Measurements from ENCODE around the gene BAZ2A.

Gene BAZ2A

DNA sequence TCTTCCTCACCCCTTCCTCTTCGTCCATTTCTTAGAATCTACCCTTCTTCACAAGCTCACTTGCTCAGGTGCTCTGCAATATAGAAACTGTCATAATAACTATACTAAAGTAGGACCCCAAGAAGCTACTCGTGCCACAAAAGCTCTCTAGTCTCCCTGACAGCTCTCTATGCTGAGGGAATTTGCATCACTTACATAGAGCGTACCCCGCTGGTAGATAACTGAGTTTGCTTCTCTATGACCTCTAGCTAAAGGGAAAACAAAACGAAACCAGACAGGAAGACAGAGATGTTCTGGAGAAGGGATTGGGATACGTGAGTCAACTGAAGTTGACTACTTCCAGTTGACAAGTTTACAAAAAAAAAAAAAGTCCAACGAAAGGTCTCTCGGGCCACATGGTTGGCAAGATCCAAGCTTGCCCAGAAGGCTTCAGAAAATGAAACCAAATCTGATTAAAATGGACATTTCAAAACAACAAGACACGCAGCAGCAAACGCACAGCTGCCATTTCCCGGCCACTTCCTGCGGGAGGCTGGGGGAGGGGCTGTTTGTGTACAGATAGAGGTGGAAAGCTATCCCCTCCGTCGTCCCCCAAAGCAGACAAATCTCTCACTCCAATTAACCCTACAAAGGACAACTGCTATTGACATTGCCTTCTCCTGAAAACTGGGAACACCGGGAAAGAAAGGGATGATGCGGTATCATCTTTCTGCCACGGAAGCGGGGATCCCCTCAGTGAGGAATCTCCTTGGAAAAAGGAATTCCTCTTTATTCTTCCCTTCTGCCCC is 1.3 kb downstream of the BAZ2A start:
- H3K27me3 Mint-ChIP-seq, result no peaks in the 10 kb centered on the region
- H3K9me3 Mint-ChIP-seq, result no peaks in the 10 kb centered on the region
- DNase-seq, result peak; percentile 49 to 71
- H3K4me1 Mint-ChIP-seq, result peaks cover 81% of the 10 kb centered on the region
- H3K27ac Mint-ChIP-seq, result peak overlapping the region; percentile 95 to 99
- peak overlapping the region; percentile 92 to 94 for H3K4me3 Mint-ChIP-seq
- peak; percentile 29 for ATAC-seq

DNA sequence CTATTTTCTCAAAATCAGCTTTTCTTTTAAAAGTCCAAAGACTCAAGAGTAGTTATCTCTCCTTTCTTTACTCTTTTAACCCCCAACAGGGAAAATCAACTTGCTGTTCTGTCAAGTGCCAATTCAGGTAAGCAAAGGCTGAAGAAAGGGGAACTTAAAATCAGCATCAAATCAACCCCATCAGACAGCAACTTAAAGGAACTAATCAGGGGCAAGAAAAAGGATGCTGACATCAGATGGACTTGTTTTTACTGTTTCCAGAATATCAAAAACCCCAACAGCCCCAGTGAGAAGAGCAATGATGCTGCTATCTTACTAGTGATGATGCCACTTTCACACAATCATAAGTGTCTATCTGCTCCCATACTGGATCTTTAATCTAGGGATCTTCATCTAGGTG is 3.4 kb downstream of the BAZ2A start:
- no peak for ATAC-seq
- Mint-ChIP-seq H3K4me3 (peak overlapping the region in 1 of 2 donors; percentile 39), H3K27ac (no peak overlapping the region), H3K9me3 (no peaks in the 10 kb centered on the region), H3K4me1 (peaks cover 76% of the 10 kb centered on the region), H3K27me3 (no peaks in the 10 kb centered on the region)
- no peak for DNase-seq

DNA sequence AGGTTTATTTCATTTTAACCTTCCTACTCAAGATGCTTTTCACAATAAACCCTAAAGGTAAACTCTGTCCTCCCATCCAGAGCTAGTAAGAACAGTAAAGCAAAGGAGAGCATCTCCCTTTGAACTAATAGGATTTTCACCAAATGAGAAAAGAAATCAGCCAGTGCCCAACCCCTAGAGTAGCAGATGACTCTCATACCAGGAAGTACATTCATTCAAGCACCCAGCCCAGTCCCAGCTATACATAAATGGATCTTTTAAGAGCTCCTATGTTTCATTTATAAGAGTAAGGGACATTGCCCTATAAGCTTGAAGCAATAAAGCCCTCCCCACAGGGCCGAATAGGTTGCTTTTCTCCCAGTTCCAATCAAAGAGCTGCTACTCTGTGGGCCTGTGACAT is 7.6 kb downstream of the BAZ2A start:
- Mint-ChIP-seq H3K27ac (no peak overlapping the region), H3K9me3 (no peaks in the 10 kb centered on the region), H3K4me1 (peaks cover 57% of the 10 kb centered on the region), H3K4me3 (no peak overlapping the region), H3K27me3 (no peaks in the 10 kb centered on the region)
- DNase-seq (no peak), ATAC-seq (peak; percentile 37)

DNA sequence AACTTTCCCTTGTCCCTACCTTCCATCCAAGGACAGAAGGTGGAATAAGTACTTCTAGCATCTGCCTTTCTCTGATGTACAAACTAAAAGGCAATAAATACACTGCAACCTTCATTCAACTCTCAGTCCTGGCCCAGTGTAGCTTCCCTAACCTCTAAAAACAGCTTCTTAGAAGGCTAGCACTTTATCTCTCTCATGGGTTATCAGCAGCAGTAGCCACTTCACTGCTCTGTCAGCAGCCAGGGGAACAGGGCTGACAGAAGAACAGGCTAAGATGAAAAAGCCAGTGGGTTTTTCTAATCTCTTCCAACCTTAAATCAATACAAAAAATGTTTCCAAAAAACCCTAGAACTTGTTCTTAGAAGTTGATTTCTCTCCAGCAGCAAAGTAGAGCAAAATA is 13.2 kb downstream of the BAZ2A start:
- Mint-ChIP-seq H3K4me1 (peaks cover 17% of the 10 kb centered on the region), H3K4me3 (no peak overlapping the region), H3K9me3 (no peaks in the 10 kb centered on the region), H3K27ac (peak overlapping the region; percentile 13 to 22), H3K27me3 (no peaks in the 10 kb centered on the region)
- no peak for DNase-seq
- ATAC-seq, result no peak

DNA sequence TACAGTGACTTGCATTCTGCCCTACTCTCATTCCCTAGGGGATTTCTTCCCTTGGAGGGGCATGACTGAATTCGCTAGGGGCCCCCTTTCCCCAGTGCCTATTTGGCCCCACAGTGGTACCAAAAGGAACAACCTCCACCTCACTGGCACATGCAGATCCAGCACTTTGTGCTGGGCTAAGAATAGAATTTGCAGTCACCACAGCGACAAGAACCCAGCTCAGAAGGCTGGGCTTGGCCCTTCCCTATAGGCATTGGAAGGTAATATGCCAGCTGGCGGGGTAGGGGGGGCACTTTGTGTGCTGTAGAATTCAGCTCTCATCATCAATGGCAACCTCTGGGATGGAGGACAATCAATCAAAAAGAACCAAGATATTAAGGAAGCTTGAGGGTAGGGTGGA is 13.9 kb downstream of the BAZ2A start:
- no peaks in the 10 kb centered on the region for H3K9me3 Mint-ChIP-seq
- H3K27me3 Mint-ChIP-seq, result no peaks in the 10 kb centered on the region
- H3K27ac Mint-ChIP-seq, result no peak overlapping the region
- ATAC-seq, result no peak
- H3K4me1 Mint-ChIP-seq, result peaks cover 17% of the 10 kb centered on the region
- no peak for DNase-seq
- no peak overlapping the region for H3K4me3 Mint-ChIP-seq

DNA sequence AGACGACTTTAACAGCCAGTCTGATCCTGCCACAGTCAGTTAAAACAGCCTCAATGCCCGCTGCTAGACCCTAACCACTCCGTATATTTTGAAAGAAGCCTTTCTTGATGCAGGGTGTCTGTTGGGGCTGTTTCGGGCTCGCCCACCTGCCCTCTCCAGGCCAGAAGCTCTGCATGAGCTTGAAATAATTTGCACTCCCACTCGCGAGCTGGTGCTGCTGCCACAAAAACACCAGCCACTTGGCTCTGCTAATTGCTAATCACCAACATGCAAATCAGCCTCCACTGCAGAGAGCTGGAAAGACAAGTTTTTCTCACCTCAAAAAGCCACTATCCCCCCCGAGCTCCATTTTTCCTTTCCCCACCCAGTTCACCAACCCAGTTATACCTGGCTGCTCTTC is 15.5 kb downstream of the BAZ2A start:
- H3K27me3 Mint-ChIP-seq, result no peaks in the 10 kb centered on the region
- no peaks in the 10 kb centered on the region for H3K9me3 Mint-ChIP-seq
- DNase-seq, result no peak
- ATAC-seq, result no peak
- H3K4me3 Mint-ChIP-seq, result no peak overlapping the region
- H3K4me1 Mint-ChIP-seq, result peaks cover 17% of the 10 kb centered on the region
- peak overlapping the region in 1 of 2 donors; percentile 76 for H3K27ac Mint-ChIP-seq

DNA sequence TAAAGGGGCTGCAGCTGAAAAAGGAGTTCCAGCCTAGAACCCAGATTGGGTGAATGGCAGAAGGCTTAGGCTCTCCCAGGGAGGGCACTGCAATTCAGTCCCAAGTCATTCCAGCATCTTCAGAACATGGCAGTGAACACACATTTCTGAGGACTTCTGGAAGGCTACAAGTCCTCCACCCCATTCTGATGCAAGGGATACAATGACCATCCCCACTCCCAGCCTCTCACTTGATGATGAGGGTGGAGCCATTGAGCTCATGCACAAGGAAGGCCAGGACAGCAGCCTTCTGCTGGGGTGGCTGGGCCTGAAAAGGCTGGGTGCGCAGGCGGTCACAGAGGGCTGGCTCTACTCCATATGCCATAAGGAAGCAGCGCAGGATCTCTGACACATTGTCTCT is 25.8 kb downstream of the BAZ2A start:
- Mint-ChIP-seq H3K27ac (peak overlapping the region in 1 of 2 donors; percentile 52), H3K4me3 (no peak overlapping the region), H3K4me1 (no peaks in the 10 kb centered on the region), H3K27me3 (no peaks in the 10 kb centered on the region), H3K9me3 (no peaks in the 10 kb centered on the region)
- DNase-seq, result no peak
- no peak for ATAC-seq

DNA sequence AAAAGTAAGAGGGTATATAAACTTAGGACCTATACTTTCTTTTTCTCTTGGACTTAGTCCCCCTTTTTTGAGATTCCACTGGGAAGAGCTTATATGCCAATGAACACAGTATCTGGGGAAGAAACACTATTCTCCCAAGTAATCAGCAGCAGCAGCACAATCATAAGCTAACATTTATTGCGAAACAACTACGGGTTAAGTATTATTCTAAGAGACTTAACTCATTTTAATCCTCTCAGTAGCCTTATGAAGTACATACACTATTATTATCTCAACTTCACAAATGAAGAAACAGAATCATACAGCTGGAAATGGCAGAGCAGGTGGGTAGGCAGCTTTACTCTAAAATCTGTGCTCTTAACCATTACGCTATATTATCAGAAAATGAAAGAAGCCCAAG is 27.9 kb downstream of the BAZ2A start:
- Mint-ChIP-seq H3K4me3 (no peak overlapping the region), H3K4me1 (no peaks in the 10 kb centered on the region), H3K27ac (no peak overlapping the region), H3K9me3 (no peaks in the 10 kb centered on the region), H3K27me3 (no peaks in the 10 kb centered on the region)
- DNase-seq (no peak), ATAC-seq (no peak)

DNA sequence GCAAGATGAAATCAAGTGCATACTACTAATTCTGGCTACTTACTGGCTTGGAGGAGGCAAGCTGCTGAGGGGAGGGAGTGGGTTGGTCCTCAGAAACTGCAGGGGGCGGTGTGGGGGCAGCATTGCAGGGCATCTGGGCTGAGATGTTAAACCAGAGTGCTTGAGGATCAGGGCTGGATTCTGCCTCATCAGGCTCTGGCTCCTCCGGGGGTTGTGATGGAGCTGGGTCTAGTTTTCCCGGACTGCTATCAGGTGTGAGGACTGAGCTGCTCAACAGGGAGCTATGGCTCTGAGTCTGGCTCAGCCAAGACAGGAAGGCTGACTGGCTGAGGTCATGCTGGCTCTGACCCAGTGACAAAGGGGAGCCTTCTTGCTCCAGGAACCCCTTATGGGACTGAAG is 28.6 kb downstream of the BAZ2A start:
- H3K4me3 Mint-ChIP-seq, result no peak overlapping the region
- no peak overlapping the region for H3K27ac Mint-ChIP-seq
- peaks cover 6% of the 10 kb centered on the region for H3K4me1 Mint-ChIP-seq
- H3K27me3 Mint-ChIP-seq, result no peaks in the 10 kb centered on the region
- ATAC-seq (peak; percentile 68), DNase-seq (peak in 1 of 2 donors; percentile 31)
- no peaks in the 10 kb centered on the region for H3K9me3 Mint-ChIP-seq

DNA sequence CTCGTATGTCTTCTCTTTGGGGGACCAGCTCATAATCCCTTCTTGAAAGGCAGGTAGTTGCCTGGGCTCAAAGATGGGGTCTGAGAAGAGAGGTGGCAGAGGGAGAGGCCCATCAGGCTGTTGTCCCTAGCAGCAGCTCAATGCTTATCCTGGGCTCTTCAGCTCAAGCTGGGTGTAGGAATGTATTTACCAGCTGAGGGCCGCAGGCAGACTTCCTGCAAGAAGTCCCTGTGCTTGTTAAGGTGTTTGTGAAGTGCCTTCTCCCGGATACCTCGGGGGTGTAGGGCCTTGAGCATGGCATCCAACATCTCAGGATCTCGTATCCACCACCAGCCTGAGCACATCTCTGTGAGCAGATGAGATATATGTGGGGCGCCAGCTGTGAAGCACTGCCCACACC is 29.4 kb downstream of the BAZ2A start:
- H3K4me1 Mint-ChIP-seq, result peaks cover 13% of the 10 kb centered on the region
- DNase-seq, result no peak
- no peaks in the 10 kb centered on the region for H3K27me3 Mint-ChIP-seq
- H3K27ac Mint-ChIP-seq, result no peak overlapping the region
- ATAC-seq, result no peak
- no peaks in the 10 kb centered on the region for H3K9me3 Mint-ChIP-seq
- H3K4me3 Mint-ChIP-seq, result no peak overlapping the region

DNA sequence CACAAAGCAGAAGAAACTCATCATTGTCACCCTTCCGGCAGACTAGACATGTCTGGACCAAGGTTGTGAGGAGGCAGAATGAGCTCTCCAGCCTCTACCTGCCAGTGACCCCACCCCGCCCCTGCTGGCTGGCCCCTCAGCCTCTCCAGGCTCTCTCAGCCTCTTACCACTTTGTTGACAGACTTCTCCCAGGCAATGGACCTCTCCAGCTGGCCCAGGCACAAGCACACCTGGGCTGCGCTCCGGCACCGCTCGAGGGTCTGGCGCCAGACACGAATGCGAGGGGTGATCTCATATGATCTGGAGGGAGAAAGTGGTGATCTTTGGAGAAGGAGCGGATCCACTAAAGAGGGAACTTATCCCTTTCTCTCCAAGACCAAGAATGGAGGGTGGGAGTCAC is 30.3 kb downstream of the BAZ2A start:
- Mint-ChIP-seq H3K27ac (peak overlapping the region in 1 of 2 donors; percentile 48), H3K4me3 (no peak overlapping the region), H3K27me3 (no peaks in the 10 kb centered on the region), H3K4me1 (peaks cover 16% of the 10 kb centered on the region), H3K9me3 (no peaks in the 10 kb centered on the region)
- ATAC-seq (no peak), DNase-seq (no peak)

DNA sequence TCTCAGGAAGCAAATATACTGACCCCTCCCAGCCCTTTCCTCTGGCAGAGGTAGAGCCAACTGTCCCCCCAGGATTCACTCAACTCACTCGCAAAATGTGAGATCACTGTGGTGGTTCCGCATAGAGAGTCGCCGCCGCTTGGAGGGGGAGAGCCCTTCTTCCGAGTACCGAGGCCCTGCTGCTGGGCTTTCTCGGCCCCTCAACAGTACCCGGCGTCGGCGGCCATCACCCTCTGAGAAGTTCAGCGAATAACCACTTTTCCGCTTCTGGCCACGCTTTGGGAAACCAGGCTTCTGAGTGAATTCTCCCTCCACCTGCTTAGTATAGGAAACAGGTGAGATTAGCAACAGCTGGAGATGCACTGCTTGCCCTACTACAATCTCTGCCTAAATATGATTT is 31.1 kb downstream of the BAZ2A start:
- Mint-ChIP-seq H3K27ac (no peak overlapping the region), H3K27me3 (no peaks in the 10 kb centered on the region), H3K4me3 (no peak overlapping the region), H3K4me1 (peaks cover 16% of the 10 kb centered on the region), H3K9me3 (no peaks in the 10 kb centered on the region)
- no peak for DNase-seq
- ATAC-seq, result no peak

DNA sequence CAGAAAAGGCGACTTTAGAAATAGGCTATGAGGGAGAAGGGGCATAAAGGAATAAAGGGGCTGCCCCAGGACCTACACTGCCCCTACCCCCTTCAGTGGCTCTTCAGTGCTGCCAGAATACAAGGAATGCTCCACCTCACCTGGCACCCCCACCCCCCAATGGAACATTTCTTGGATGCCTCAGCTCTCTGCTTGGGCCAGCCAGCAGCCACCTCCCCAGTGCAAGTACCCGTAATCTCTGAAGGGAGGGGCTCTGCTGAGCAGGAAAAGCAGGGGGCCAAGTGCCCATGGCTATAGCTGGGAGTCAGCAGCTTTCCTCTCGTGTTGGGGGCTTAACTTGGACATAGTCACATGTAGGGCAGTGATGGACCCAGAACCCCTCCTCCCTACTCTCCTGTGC is 33.3 kb downstream of the BAZ2A start:
- H3K4me1 Mint-ChIP-seq, result peaks cover 16% of the 10 kb centered on the region
- DNase-seq (no peak), ATAC-seq (no peak)
- no peaks in the 10 kb centered on the region for H3K27me3 Mint-ChIP-seq
- no peak overlapping the region for H3K4me3 Mint-ChIP-seq
- H3K9me3 Mint-ChIP-seq, result no peaks in the 10 kb centered on the region
- peak overlapping the region; percentile 52 to 94 for H3K27ac Mint-ChIP-seq

DNA sequence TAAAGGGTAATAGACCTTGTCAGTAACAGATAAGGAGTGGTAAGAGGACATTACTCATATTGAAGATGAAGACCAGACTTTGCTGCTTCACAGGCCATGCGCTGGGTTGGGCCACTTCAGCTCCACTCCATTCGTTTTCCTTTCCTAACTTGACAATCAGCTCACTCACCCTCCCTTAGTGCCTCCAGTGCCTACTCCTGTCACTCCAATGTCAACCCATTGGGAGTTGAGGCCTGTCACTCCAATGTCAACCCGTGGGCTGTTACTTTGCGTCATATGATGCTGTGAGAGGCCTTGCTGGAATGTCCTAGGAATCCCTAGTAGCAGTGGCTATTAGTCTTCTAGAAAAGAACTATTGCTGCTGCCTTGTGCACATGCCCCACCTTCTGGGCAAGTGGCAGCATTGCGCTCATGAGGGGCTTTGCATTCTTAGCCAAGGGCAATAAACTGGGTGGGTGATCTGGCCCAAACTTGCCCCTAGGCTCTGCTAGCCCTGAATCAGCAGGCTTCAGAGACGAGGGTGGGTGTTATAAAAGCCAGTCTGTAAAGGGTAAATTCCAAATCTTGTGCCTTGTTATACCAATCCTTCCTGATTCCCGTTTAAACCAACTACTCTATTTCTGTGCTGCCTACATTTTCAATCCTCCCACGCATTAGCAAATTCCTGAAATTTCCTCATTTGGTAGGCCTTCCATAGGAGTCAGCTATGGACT is 36.1 kb downstream of the BAZ2A start:
- H3K9me3 Mint-ChIP-seq, result no peaks in the 10 kb centered on the region
- DNase-seq (peak; percentile 61 to 68), ATAC-seq (peak; percentile 68)
- no peaks in the 10 kb centered on the region for H3K27me3 Mint-ChIP-seq
- H3K4me1 Mint-ChIP-seq, result peaks cover 22% of the 10 kb centered on the region
- H3K4me3 Mint-ChIP-seq, result no peak overlapping the region
- peak overlapping the region; percentile 3 to 61 for H3K27ac Mint-ChIP-seq

DNA sequence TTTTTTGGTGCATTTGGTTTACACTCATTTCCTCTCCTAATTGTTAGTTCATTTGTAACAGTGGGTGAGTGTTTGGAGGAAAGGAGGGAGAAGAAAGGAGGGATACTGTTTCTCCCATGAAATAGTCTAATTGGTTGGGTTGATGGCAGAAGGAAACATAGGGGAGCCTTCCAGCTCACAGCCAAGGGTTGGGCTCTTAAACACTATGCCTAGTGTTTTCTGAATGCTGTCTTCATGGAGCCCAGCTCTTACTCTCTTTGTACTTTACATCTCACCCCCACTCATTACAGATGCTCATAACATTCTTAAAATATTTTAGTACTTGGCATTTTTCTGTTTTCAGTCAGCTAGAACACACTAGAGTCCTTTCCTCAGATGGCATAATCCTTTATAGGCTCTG is 38.2 kb downstream of the BAZ2A start:
- Mint-ChIP-seq H3K27me3 (no peaks in the 10 kb centered on the region), H3K4me3 (no peak overlapping the region), H3K27ac (no peak overlapping the region), H3K9me3 (no peaks in the 10 kb centered on the region), H3K4me1 (peaks cover 20% of the 10 kb centered on the region)
- ATAC-seq (no peak), DNase-seq (no peak)

DNA sequence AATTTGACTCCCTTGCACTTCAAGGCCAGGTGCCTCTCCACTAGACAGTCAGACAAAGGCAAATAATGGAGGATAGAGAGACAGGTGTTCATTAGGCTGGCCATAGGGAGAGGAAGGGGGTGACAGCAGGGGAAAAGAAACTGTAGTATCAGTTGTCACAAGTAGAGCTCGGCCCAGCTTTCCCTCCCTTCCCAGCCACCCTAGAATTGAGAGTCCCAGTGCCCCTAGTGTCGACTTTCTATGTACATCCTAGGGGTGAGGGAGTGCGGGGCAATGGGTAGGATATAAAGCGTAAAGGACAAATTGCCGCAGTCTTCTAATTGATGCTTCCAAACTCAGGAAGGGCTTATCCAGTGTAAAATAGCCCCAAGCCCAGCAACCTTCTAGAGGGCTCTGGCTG is 39.0 kb downstream of the BAZ2A start:
- H3K4me1 Mint-ChIP-seq, result peaks cover 12% of the 10 kb centered on the region
- ATAC-seq, result no peak
- DNase-seq, result no peak
- no peaks in the 10 kb centered on the region for H3K27me3 Mint-ChIP-seq
- H3K27ac Mint-ChIP-seq, result peak overlapping the region in 1 of 2 donors; percentile 57
- no peaks in the 10 kb centered on the region for H3K9me3 Mint-ChIP-seq
- H3K4me3 Mint-ChIP-seq, result no peak overlapping the region

All from stimulated activated naive CD8-positive, alpha-beta T cell treated with anti-CD3 and anti-CD28 coated beads, Interleukin-15, amount 100 ng/mL, for 72 hours (primary cell).